Neural cell (in vitro differentiated cells): ENCODE measurements around the gene SERTAD3. TPM values are rescaled to one million over a fixed set of nuclear protein-coding genes. Genes with fewer than 3 reads are reported as not detected.

Experiments
- H2AFZ ChIP-seq: fragments of 200-600, 300-800 bp; sonication (generic), shearing (Covaris generic); 2 replicates; pipeline ENCODE4 v1.6.0; 2014; ENCODE audit warnings: low read depth, mild to moderate bottlenecking, antibody characterized with exemption, low read length, moderate library complexity
- H3F3A ChIP-seq: fragments of 200-600 bp; shearing (Covaris generic); 2 replicates; pipeline ENCODE4 v1.6.1; 2016; ENCODE audit warnings: mild to moderate bottlenecking, moderate library complexity, mixed read lengths, antibody characterized with exemption, low read length; ENCODE audit not compliant: insufficient read depth, poor library complexity, severe bottlenecking
- H3K27ac ChIP-seq: fragments of 200-600, 300-800 bp; sonication (generic), shearing (Covaris generic); 2 replicates; pipeline ENCODE4 v1.5.1; 2014; ENCODE audit warnings: mild to moderate bottlenecking, low read length, moderate library complexity
- H3K27me3 ChIP-seq: fragments of 300-800, 200-600 bp; sonication (generic), shearing (Covaris generic); 2 replicates; pipeline ENCODE4 v1.6.0; 2014; ENCODE audit warnings: mild to moderate bottlenecking, low read depth, low read length, moderate library complexity; ENCODE audit not compliant: insufficient read depth
- H3K36me3 ChIP-seq: fragments of 300-800, 200-600 bp; sonication (generic), shearing (Covaris generic); 2 replicates; pipeline ENCODE4 v1.5.1; 2014; ENCODE audit warnings: mild to moderate bottlenecking, antibody characterized with exemption, low read length, moderate library complexity; ENCODE audit not compliant: insufficient read depth
- H3K4me2 ChIP-seq: fragments of 300-800, 200-600 bp; sonication (generic), shearing (Covaris generic); 2 replicates; pipeline ENCODE4 v1.6.0; 2014; ENCODE audit warnings: mild to moderate bottlenecking, low read length
- H3K4me3 ChIP-seq: fragments of 300-800, 200-600 bp; sonication (generic), shearing (Covaris generic); 2 replicates; pipeline ENCODE4 v1.5.1; 2014; ENCODE audit warnings: mild to moderate bottlenecking, low read length, moderate library complexity
- H3K79me2 ChIP-seq: fragments of 200-600 bp; shearing (Covaris generic); replicated peaks from 2 replicates; pipeline ENCODE4 v1.6.0; 2014; ENCODE audit warnings: mild to moderate bottlenecking, low read length, moderate library complexity; ENCODE audit not compliant: insufficient read depth
- H3K9ac ChIP-seq: fragments of 300-800, 200-600 bp; sonication (generic), shearing (Covaris generic); 2 replicates; pipeline ENCODE4 v1.6.1; 2016; ENCODE audit warnings: mild to moderate bottlenecking, low read length, mixed read lengths
- H3K9me2 ChIP-seq: fragments of 200-600 bp; shearing (Covaris generic); 2 replicates; pipeline ENCODE4 v1.6.1; 2016; ENCODE audit warnings: mild to moderate bottlenecking, low read length, mixed read lengths; ENCODE audit not compliant: insufficient read depth
- H3K9me3 ChIP-seq: fragments of 200-600, 300-800 bp; sonication (generic), shearing (Covaris generic); 2 replicates; pipeline ENCODE4 v1.6.1; 2016; ENCODE audit warnings: mild to moderate bottlenecking, mixed run types, low read length, moderate library complexity, mixed read lengths
- H4K20me1 ChIP-seq: fragments of 200-600 bp; shearing (Covaris generic); 2 replicates; pipeline ENCODE4 v1.6.1; 2016; ENCODE audit warnings: mild to moderate bottlenecking, mixed run types; ENCODE audit not compliant: insufficient read depth
- CTCF ChIP-seq: fragments of 450-650 bp; IDR thresholded peaks from 2 replicates; pipeline ENCODE4 v1.5.1; 2014; ENCODE audit warnings: antibody characterized with exemption, mild to moderate bottlenecking, moderate library complexity; ENCODE audit not compliant: poor library complexity, severe bottlenecking
- EP300 ChIP-seq: fragments of 450-650 bp; conservative IDR thresholded peaks from 2 replicates; pipeline ENCODE4 v1.6.1; 2014; ENCODE audit warnings: antibody characterized with exemption, mild to moderate bottlenecking, moderate library complexity; ENCODE audit not compliant: poor library complexity, severe bottlenecking
- EZH2 ChIP-seq: fragments of 200-600, 300-800 bp; shearing (Covaris generic), sonication (generic); IDR thresholded peaks from 2 replicates; pipeline ENCODE4 v1.6.1; 2014; ENCODE audit warnings: antibody characterized with exemption, low read length, borderline replicate concordance, mild to moderate bottlenecking; ENCODE audit not compliant: insufficient read depth, poor library complexity, severe bottlenecking
- MXI1 ChIP-seq: fragments of 450-650 bp; conservative IDR thresholded peaks from 2 replicates; pipeline ENCODE4 v1.6.1; 2014; ENCODE audit warnings: antibody characterized with exemption, mild to moderate bottlenecking; ENCODE audit not compliant: poor library complexity, severe bottlenecking
- RAD21 ChIP-seq: fragments of 450-650 bp; conservative IDR thresholded peaks from 2 replicates; pipeline ENCODE4 v1.6.1; 2014; ENCODE audit warnings: antibody characterized with exemption, mild to moderate bottlenecking, moderate library complexity
- SMC3 ChIP-seq: fragments of 450-650 bp; conservative IDR thresholded peaks from 2 replicates; pipeline ENCODE4 v1.6.1; 2014; ENCODE audit warnings: antibody characterized with exemption, mild to moderate bottlenecking, moderate library complexity; ENCODE audit not compliant: poor library complexity
- TAF1 ChIP-seq: IDR thresholded peaks from 2 replicates; pipeline ENCODE4 v1.6.1; 2012; ENCODE audit warnings: low read depth
- polyA plus RNA-seq: library from polyadenylated mRNA; depleted of rRNA; stranded (reverse); fragments of >200 nt; gene quantifications from 2 replicates; pipeline ENCODE4 v1.2.3, GENCODE V29; 2014
- TF ChIP-seq, protein P1 (sequence below): IDR thresholded peaks from 2 replicates; pipeline ENCODE4 v1.6.1; 2012; ENCODE audit warnings: borderline replicate concordance

The SERTAD3 gene
- polyA plus RNA-seq, 1 donor from 2014 or later: 7.6 TPM

DNA sequence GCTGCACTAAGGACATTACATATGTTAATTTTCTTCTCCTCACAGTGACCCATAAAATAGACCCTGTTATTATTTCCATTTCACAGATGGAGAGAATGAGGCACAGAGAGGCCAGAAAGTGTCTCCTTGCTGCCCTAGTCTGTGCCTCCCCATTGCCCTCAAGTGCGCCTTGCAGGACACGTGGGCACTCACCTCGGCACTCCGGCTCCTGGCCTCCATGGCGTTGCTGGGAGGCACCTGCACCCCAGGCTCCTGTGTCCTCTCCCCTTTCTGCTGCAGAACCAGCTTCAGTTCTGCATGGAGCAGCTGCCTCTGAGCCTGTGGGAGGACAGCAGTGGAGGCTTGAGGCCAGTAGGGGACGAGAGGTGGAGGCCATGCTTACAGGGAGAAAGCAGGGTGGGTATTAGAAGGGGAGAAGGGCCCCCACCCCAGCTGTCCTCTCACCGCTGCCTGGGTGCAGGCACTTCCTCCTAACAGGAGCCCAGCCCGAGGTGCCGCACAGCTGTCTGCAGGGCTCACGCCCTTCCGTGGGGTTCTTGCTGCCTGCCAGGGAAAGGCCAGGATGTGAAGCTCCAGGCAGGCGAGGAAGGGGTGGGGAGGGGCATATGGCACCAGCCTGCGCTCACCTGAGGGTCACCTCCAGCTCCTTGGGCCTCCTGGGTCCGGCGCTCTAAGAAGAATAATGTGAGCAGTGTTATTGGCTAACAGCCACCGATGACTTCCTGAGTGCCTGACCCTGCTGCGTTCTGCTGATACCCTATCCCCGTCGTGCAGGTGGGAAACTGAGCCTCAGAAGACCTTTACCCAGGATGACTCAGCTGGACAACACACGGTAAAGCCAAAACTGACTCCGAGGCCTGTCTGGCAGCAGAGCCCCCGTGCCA lies 36.2 kb downstream of the SERTAD3 start:
- H3K79me2 ChIP-seq: no peaks in the 10 kb centered on the region
- no peak overlapping the region for H2AFZ ChIP-seq
- no peak overlapping the region for H3K9ac ChIP-seq
- TF ChIP-seq TAF1 (no peak), MXI1 (no peak), CTCF (no peak), EZH2 (no peak), RAD21 (no peak), EP300 (no peak), SMC3 (no peak)
- TF ChIP-seq, protein P1, sequence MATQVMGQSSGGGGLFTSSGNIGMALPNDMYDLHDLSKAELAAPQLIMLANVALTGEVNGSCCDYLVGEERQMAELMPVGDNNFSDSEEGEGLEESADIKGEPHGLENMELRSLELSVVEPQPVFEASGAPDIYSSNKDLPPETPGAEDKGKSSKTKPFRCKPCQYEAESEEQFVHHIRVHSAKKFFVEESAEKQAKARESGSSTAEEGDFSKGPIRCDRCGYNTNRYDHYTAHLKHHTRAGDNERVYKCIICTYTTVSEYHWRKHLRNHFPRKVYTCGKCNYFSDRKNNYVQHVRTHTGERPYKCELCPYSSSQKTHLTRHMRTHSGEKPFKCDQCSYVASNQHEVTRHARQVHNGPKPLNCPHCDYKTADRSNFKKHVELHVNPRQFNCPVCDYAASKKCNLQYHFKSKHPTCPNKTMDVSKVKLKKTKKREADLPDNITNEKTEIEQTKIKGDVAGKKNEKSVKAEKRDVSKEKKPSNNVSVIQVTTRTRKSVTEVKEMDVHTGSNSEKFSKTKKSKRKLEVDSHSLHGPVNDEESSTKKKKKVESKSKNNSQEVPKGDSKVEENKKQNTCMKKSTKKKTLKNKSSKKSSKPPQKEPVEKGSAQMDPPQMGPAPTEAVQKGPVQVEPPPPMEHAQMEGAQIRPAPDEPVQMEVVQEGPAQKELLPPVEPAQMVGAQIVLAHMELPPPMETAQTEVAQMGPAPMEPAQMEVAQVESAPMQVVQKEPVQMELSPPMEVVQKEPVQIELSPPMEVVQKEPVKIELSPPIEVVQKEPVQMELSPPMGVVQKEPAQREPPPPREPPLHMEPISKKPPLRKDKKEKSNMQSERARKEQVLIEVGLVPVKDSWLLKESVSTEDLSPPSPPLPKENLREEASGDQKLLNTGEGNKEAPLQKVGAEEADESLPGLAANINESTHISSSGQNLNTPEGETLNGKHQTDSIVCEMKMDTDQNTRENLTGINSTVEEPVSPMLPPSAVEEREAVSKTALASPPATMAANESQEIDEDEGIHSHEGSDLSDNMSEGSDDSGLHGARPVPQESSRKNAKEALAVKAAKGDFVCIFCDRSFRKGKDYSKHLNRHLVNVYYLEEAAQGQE: no peak
- H3K27ac ChIP-seq: no peak overlapping the region
- H3K27me3 ChIP-seq: peaks cover 7% of the 10 kb centered on the region
- H3K4me3 ChIP-seq: no peak overlapping the region
- no peaks in the 10 kb centered on the region for H3K9me2 ChIP-seq
- H3K9me3 ChIP-seq: no peaks in the 10 kb centered on the region
- H4K20me1 ChIP-seq: no peaks in the 10 kb centered on the region
- H3K4me2 ChIP-seq: no peak overlapping the region
- H3K36me3 ChIP-seq: no peaks in the 10 kb centered on the region
- H3F3A ChIP-seq: no peaks in the 10 kb centered on the region

- TF ChIP-seq SMC3: no peak
- no peak for TF ChIP-seq RAD21
- no peak for TF ChIP-seq EZH2
- H3K79me2 ChIP-seq: no peaks in the 10 kb centered on the region
- H3K36me3 ChIP-seq: no peaks in the 10 kb centered on the region
- H3K9me2 ChIP-seq: no peaks in the 10 kb centered on the region
- H3K9me3 ChIP-seq: no peaks in the 10 kb centered on the region
- no peak overlapping the region for H3K9ac ChIP-seq
- no peak overlapping the region for H2AFZ ChIP-seq
- H3F3A ChIP-seq: no peaks in the 10 kb centered on the region
- no peaks in the 10 kb centered on the region for H4K20me1 ChIP-seq
- peaks cover 7% of the 10 kb centered on the region for H3K27me3 ChIP-seq
- no peak overlapping the region for H3K27ac ChIP-seq
- H3K4me3 ChIP-seq: peak overlapping the region; percentile 58
- no peak overlapping the region for H3K4me2 ChIP-seq
Measured at GRCh38 chr19:40403262-40403984, 40.7 kb downstream of the SERTAD3 start.
